Sigmoid colon (tissue), 4 donors: ENCODE results near the gene RNU1-4.

Source experiments
- EP300 ChIP-seq, 4 donors: sonication (generic); formaldehyde crosslinking; IDR thresholded peaks; one replicate each; pipeline ENCODE4 v1.6.1; 2017; ENCODE audit warnings: antibody characterized with exemption in 4 of 4
- POLR2A ChIP-seq, 2 donors: fragments of 450-650 bp; IDR thresholded peaks; one replicate each; pipeline ENCODE4 v1.6.1; 2016; ENCODE audit warnings: antibody characterized with exemption in 2 of 2, mild to moderate bottlenecking in 2 of 2, moderate library complexity in 2 of 2
- POLR2AphosphoS5 ChIP-seq, 4 donors: sonication (generic); formaldehyde crosslinking; IDR thresholded peaks; one replicate each; pipeline ENCODE4 v1.6.1; 2017; ENCODE audit warnings: antibody characterized with exemption in 4 of 4
- TF ChIP-seq, protein P1 (sequence below), 4 experiments: fragments of 450-650 bp in 3 of 4; fragments of 200-600 bp in 1 of 4; IDR thresholded peaks; one replicate each; pipeline ENCODE4 v1.5.1; 2016 to 2019; ENCODE audit warnings: antibody characterized with exemption in 4 of 4, mild to moderate bottlenecking in 3 of 4, moderate library complexity in 2 of 4

DNA sequence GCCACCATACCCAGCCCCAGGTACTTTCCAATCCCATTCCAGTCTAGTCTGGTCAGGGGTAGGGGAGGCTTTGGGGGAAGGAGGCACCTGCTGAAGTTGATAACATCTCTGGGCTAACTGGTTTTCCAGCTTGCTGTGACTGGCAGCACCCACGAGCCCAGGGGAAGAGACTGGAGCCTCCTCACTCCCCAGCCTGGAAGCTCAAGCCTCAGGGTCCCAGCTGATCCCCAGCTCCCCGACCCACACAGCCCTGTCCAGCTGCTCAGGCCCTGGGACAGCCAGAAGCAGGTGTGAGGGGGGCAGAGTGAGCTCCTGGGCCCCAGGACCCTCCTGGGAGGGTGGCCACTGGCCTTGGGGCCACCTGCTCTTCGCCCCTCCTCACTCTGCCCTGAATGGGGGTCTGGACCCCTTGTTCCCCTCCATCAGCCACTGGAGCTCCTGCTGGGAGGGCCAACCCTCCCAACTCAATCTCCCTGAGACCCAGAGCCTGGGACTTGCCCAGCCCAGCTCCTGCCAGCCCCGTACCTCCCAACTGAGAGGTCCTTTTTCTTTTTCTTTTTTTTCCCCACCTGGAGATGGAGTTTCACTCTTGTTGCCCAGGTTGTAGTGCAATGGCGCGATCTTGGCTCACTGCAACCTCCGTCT, 23.5 kb upstream of the RNU1-4 start:
- TF ChIP-seq, protein P1, sequence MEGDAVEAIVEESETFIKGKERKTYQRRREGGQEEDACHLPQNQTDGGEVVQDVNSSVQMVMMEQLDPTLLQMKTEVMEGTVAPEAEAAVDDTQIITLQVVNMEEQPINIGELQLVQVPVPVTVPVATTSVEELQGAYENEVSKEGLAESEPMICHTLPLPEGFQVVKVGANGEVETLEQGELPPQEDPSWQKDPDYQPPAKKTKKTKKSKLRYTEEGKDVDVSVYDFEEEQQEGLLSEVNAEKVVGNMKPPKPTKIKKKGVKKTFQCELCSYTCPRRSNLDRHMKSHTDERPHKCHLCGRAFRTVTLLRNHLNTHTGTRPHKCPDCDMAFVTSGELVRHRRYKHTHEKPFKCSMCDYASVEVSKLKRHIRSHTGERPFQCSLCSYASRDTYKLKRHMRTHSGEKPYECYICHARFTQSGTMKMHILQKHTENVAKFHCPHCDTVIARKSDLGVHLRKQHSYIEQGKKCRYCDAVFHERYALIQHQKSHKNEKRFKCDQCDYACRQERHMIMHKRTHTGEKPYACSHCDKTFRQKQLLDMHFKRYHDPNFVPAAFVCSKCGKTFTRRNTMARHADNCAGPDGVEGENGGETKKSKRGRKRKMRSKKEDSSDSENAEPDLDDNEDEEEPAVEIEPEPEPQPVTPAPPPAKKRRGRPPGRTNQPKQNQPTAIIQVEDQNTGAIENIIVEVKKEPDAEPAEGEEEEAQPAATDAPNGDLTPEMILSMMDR (IDR thresholded peaks at IDR 0.05), result no peak
- TF ChIP-seq POLR2AphosphoS5 (IDR thresholded peaks at IDR 0.05) (no peak), POLR2A (IDR thresholded peaks at IDR 0.05) (no peak), EP300 (IDR thresholded peaks at IDR 0.05) (no peak)
